ENCODE measurements around the gene SPNS2.

- TF ChIP-seq CTCF (IDR thresholded peaks at IDR 0.05) (no peak), ZFX (IDR thresholded peaks at IDR 0.05; ENCODE audit: borderline replicate concordance) (no peak)
Measured at GRCh38 chr17:4529533-4530152, 31.0 kb downstream of the SPNS2 start.

Measured in 22Rv1 (cell line).